Endodermal cell (in vitro differentiated cells): Measurements from ENCODE around the gene BORCS6. TPM values are rescaled to one million over a fixed set of nuclear protein-coding genes. Genes with fewer than 3 reads are reported as not detected.

Experiments
- DNase-seq: peaks from one replicate; pipeline ENCODE4 v3.0.0-alpha.2; 2017
- H3K27ac ChIP-seq: 2 replicates; pipeline ENCODE4 v1.5.1; 2013; ENCODE audit warnings: mild to moderate bottlenecking, low read depth, low read length, moderate library complexity
- H3K27me3 ChIP-seq: 2 replicates; pipeline ENCODE4 v1.6.1; 2013; ENCODE audit warnings: mild to moderate bottlenecking, low read length, moderate library complexity; ENCODE audit not compliant: insufficient read depth, control insufficient read depth, poor library complexity, severe bottlenecking
- H3K36me3 ChIP-seq: 2 replicates; pipeline ENCODE4 v1.7.0; 2013; ENCODE audit warnings: mild to moderate bottlenecking, low read length, moderate library complexity; ENCODE audit not compliant: control insufficient read depth, insufficient read depth
- H3K4me1 ChIP-seq: one replicate; pipeline ENCODE4 v1.7.0; 2013; ENCODE audit warnings: low read length; ENCODE audit not compliant: control insufficient read depth, insufficient read depth
- H3K4me3 ChIP-seq: 2 replicates; pipeline ENCODE4 v1.5.1; 2013; ENCODE audit warnings: mild to moderate bottlenecking, low read length, moderate library complexity
- H3K9ac ChIP-seq: 2 replicates; pipeline ENCODE4 v1.6.1; 2013; ENCODE audit warnings: mild to moderate bottlenecking, low read length, moderate library complexity; ENCODE audit not compliant: poor library complexity, severe bottlenecking; ENCODE audit errors: extremely low read depth
- H3K9me3 ChIP-seq: 2 replicates; pipeline ENCODE4 v1.6.1; 2013; ENCODE audit warnings: mild to moderate bottlenecking, low read length, moderate library complexity; ENCODE audit not compliant: control insufficient read depth
- H3K27ac Mint-ChIP-seq: 2 replicates; pipeline ENCODE4 v1.8.0; 2020; ENCODE audit warnings: mixed read lengths
- H3K27me3 Mint-ChIP-seq: 2 replicates; pipeline ENCODE4 v1.8.0; 2021; ENCODE audit warnings: mild to moderate bottlenecking, mixed read lengths; ENCODE audit not compliant: insufficient read depth
- H3K36me3 Mint-ChIP-seq: 2 replicates; pipeline ENCODE4 v1.8.0; 2020; ENCODE audit warnings: low read depth, mixed read lengths
- H3K4me1 Mint-ChIP-seq: 2 replicates; pipeline ENCODE4 v1.8.0; 2020; ENCODE audit warnings: mixed read lengths
- H3K4me3 Mint-ChIP-seq: 2 replicates; pipeline ENCODE4 v1.8.0; 2020; ENCODE audit warnings: mild to moderate bottlenecking, moderate library complexity, mixed read lengths
- H3K9me3 Mint-ChIP-seq: 2 replicates; pipeline ENCODE4 v1.8.0; 2020; ENCODE audit warnings: mild to moderate bottlenecking, mixed read lengths
- CTCF ChIP-seq: fragments of 200-600 bp; sonication (generic); conservative IDR thresholded peaks from 2 replicates; pipeline ENCODE4 v1.5.0; 2021; ENCODE audit warnings: antibody characterized with exemption, mild to moderate bottlenecking
- whole genome bisulfite sequencing, 2 experiments: methylation state at CpG; one replicate each; pipeline versions ENCODE4 v1.1.5 to v1.1.7; 2013; ENCODE audit warnings: missing lambda C conversion rate in 2 of 2, mixed read lengths in 1 of 2; ENCODE audit not compliant: insufficient coverage in 1 of 2, insufficient read length in 1 of 2; 5-methylcytosine and 5-hydroxymethylcytosine counted together
- total RNA-seq, 2 donors: library from RNA; stranded (reverse); fragmentation: NEBNext Ultra II Directional in 1 of 2; extraction: Animal tissue kit (Norgen Biotek cat#: 25700) in 1 of 2; gene quantifications; 2 replicates in 1 of 2; 3 replicates in 1 of 2; pipeline ENCODE4 v1.2.1, GENCODE V29; 2021

BORCS6 gene
- total RNA-seq, 2 donors from 2014 or later, result 4.1 to 5.5 TPM

DNA sequence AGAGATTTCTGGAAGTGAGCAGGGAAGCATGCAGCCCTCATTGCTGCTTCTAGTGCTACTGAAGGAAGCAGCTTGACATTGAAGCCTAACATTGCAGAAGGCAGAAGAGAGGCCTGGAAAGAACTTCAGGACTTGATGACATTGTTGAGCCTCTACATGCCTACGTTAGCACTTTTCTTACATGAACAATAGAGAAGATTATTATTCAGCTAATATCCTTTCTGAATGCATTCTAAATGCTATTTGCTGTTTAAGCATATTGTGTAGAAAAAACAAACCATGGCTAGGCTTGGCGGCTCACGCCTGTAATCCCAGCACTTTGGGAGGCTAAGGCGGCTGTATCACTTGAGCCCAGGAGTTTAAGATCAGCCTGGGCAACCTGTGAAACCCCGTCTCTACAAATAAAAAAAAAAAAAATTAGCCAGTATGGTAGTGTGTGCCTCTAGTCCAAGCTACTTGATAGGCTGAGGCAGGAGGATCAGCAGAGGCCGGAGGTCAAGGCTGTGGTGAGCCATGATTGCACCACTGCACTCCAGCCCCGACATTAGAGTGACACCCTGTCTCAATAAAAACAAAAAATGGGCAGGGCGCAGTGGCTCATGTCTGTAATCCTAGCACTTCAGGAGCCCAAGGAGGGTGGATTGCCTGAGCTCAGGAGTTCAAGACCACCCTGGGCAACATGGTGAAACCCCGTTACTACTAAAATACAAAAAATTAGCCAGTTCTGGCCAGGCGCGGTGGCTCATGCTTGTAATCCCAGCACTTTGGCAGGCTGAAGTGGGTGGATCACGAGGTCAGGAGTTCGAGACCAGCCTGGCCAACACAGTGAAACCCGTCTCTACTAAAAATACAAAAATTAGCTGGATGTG is 22.6 kb upstream of the BORCS6 start:
- Mint-ChIP-seq H3K4me1 (peaks cover 5% of the 10 kb centered on the region), H3K9me3 (no peaks in the 10 kb centered on the region), H3K36me3 (no peaks in the 10 kb centered on the region), H3K4me3 (no peak overlapping the region), H3K27ac (no peak overlapping the region), H3K27me3 (no peaks in the 10 kb centered on the region)
- no peaks in the 10 kb centered on the region for H3K4me1 ChIP-seq
- no peaks in the 10 kb centered on the region for H3K27me3 ChIP-seq
- no peak for TF ChIP-seq CTCF
- H3K9ac ChIP-seq, result no peak overlapping the region
- no peak overlapping the region for H3K4me3 ChIP-seq
- no peak for DNase-seq
- no peak overlapping the region for H3K27ac ChIP-seq
- H3K9me3 ChIP-seq, result no peaks in the 10 kb centered on the region
- peaks cover 4% of the 10 kb centered on the region for H3K36me3 ChIP-seq
- WGBS, 2 experiments, result 86 to 93% methylated on average over 12 to 14 of the region's 14 CpGs

DNA sequence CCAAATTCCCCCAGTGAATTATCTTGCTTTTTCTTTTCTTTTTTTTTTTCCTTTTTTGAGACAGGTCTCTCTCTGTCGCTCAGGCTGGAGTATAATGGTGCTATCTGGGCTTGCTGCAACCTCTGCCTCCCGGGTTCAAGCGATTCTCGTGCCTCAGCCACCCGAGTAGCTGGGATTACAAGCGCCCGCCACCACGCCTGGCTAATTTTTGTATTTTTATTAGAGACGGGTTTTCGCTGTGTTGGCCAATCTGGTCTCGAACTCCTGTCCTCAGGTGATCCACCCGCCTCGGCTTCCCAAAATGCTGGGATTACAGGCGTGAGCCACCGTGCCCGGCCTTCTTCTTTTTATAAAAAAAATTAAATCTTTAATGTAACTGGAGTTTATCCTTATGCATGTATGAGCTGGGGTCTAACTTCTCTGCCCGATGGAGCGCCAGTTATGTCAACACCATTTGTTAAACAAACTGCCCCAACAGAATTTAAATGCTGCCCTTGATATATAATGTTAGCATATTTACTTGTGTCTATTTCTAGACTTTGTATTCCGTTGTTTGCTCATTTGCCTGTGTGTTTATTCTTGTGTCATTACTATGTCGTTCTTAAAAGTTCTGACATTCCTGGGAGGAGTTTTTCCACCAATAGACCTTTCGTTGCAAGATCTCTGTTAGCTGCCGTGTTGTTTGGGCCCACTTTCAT is 20.9 kb upstream of the BORCS6 start:
- H3K9me3 ChIP-seq, result no peaks in the 10 kb centered on the region
- H3K36me3 ChIP-seq, result peaks cover 16% of the 10 kb centered on the region
- H3K4me1 ChIP-seq, result no peaks in the 10 kb centered on the region
- TF ChIP-seq CTCF, result no peak
- Mint-ChIP-seq H3K36me3 (peaks cover 14% of the 10 kb centered on the region), H3K9me3 (no peaks in the 10 kb centered on the region), H3K4me3 (peak overlapping the region; percentile 81), H3K27me3 (no peaks in the 10 kb centered on the region), H3K4me1 (peaks cover 5% of the 10 kb centered on the region), H3K27ac (peak overlapping the region; percentile 97)
- no peak overlapping the region for H3K27ac ChIP-seq
- H3K9ac ChIP-seq, result peak overlapping the region; percentile 85
- no peaks in the 10 kb centered on the region for H3K27me3 ChIP-seq
- no peak for DNase-seq
- peak overlapping the region; percentile 96 for H3K4me3 ChIP-seq
- 56 to 67% methylated on average over 14 to 22 of the region's 22 CpGs for WGBS, 2 experiments

DNA sequence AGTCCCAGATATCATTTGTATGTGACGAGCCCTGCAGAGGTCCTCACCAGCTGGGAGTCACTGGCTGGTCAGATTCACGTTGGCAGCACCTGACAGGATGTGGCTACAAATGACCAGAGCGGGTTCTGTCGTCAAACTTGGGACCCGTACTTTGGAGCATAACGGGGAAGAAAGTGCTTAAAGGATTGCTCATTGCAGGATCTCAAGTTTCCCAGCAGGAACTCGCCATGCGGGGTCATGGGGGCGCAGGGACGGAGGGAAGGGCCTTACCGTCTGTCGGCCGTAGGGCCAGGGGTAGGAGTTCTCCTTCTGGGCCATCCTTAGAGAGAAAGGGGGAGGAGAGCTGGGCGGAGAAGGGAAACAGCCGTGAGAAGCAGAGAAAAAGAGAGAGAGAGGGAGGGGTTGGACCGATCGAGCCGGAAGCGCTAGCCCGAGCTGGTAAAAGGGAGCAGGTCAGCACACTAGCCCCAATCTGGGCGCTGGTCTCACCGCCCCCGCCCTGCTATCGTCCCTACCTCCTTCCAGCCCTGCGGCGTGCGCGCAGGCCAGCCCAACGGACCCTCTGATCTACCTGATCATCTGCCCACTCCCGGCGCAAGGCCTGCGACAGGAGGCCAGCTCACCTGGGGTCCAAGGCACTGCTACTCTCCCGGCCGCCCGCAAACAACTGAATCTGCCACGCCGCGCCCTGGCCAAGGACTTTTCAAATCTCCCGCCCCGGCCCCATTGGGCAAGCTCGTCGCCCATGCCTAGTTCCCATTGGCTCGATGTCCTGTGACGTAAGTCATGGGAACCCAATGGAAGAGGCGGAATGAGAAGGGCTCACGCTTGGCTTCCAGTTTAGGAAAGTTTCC is 20.2 kb upstream of the BORCS6 start, which contains the start of gene AURKB:
TSS of gene AURKB (minus strand) at position 669 of the 854 bp plus-strand sequence. CDS start at position 318, 351 bp downstream.
- no peak for TF ChIP-seq CTCF
- H3K4me1 Mint-ChIP-seq, result peaks cover 5% of the 10 kb centered on the region
- peaks cover 23% of the 10 kb centered on the region for H3K36me3 ChIP-seq
- peak within 1 kb of the TSS; percentile 96 for H3K4me3 ChIP-seq
- no peaks in the 10 kb centered on the region for H3K4me1 ChIP-seq
- H3K27ac Mint-ChIP-seq, result peak within 1 kb of the TSS; percentile 97
- 1% methylated on average over 25 to 46 of the region's 46 CpGs for WGBS, 2 experiments
- H3K27ac ChIP-seq, result peak within 1 kb of the TSS; percentile 72
- no peaks in the 10 kb centered on the region for H3K27me3 ChIP-seq
- DNase-seq, result peak; percentile 100
- peak within 1 kb of the TSS; percentile 85 for H3K9ac ChIP-seq
- H3K4me3 Mint-ChIP-seq, result peak within 1 kb of the TSS; percentile 81
- no peaks in the 10 kb centered on the region for H3K9me3 Mint-ChIP-seq
- no peaks in the 10 kb centered on the region for H3K27me3 Mint-ChIP-seq
- no peaks in the 10 kb centered on the region for H3K9me3 ChIP-seq
- peaks cover 16% of the 10 kb centered on the region for H3K36me3 Mint-ChIP-seq
